Adrenal gland (tissue), 12 donors: ENCODE results near the gene TSN. TPM values are rescaled to one million over a fixed set of nuclear protein-coding genes. Genes with fewer than 3 reads are reported as not detected.

ENCODE experiments used
- DNase-seq, 7 donors: peaks; one replicate each; pipeline ENCODE4 v3.0.0-alpha.2; 2019 to 2020
- H3K27ac ChIP-seq, 5 donors: fragments of 200-600 bp; sonication (generic) in 4 of 5; 1 replicate in 3 of 5; 2 replicates in 2 of 5; pipeline versions ENCODE4 v1.5.1 to v1.8.0; 2016 to 2020; ENCODE audit warnings: mild to moderate bottlenecking in 1 of 5
- H3K27me3 ChIP-seq: fragments of 200-600 bp; 2 replicates; pipeline ENCODE4 v1.8.0; 2021
- H3K36me3 ChIP-seq, 2 donors: fragments of 200-600 bp; replicated peaks in 1 of 2; 1 replicate in 1 of 2; 2 replicates in 1 of 2; pipeline versions ENCODE4 v1.5.1 to v1.8.0; 2018 to 2022
- H3K4me1 ChIP-seq, 2 donors: fragments of 200-600 bp; replicated peaks in 1 of 2; 1 replicate in 1 of 2; 2 replicates in 1 of 2; pipeline versions ENCODE4 v1.5.1 to v1.8.0; 2018 to 2021
- H3K4me3 ChIP-seq, 4 donors: fragments of 200-600 bp; sonication (generic) in 3 of 4; one replicate each; pipeline ENCODE4 v1.5.1; 2016 to 2018
- H3K9me3 ChIP-seq, 3 donors: fragments of 200-600 bp; sonication (generic) in 1 of 3; replicated peaks in 1 of 3; 1 replicate in 2 of 3; 2 replicates in 1 of 3; pipeline versions ENCODE4 v1.5.1 to v1.8.0; 2016 to 2021
- POLR2A ChIP-seq, 2 donors: fragments of 450-650 bp; IDR thresholded peaks; one replicate each; pipeline ENCODE4 v1.6.1; 2017; ENCODE audit warnings: antibody characterized with exemption in 2 of 2, mild to moderate bottlenecking in 2 of 2, moderate library complexity in 1 of 2
- WGBS, 4 donors: extraction: QIAGEN DNeasy Blood & Tissue Kit in 2 of 4; methylation state at CpG; one replicate each; pipeline versions ENCODE4 v1.1.5 to v1.1.7; 2013 to 2017; 5-methylcytosine and 5-hydroxymethylcytosine counted together
- intact Hi-C, 2 donors: fragments of 100-400 bp; cut with DNase I; formaldehyde crosslinking; loops; one replicate each; pipeline versions ENCODE4 v1.14.1 to v1.15.0; 2022 to 2023
- polyA plus RNA-seq, 3 donors: library from polyadenylated mRNA; stranded (reverse); fragments of 200-250 nt in 2 of 3; fragments of 350-450 nt in 1 of 3; fragmentation: Illumina TruSeq in 1 of 3; extraction: RNeasy Lipid Tissue Mini Kit (QIAGEN cat#74804) in 1 of 3; gene quantifications; one replicate each; pipeline ENCODE4 v1.2.3, GENCODE V29; 2013 to 2014
- total RNA-seq, 9 donors: library from RNA; depleted of rRNA in 4 of 9; stranded (reverse); fragments of >200 nt in 4 of 9; fragments of 120-200 nt in 1 of 9; fragmentation: NEBNext Ultra II Directional in 1 of 9; extraction: Animal tissue kit (Norgen Biotek cat#: 25700) in 1 of 9; gene quantifications; one replicate each; pipeline versions ENCODE4 v1.1.0 to v1.2.4, GENCODE V29; 2013 to 2023
- TF ChIP-seq, protein P1 (sequence below), 6 experiments: fragments of 450-650 bp in 4 of 6; fragments of 200-600 bp in 2 of 6; sonication (generic) in 1 of 6; IDR thresholded peaks; 1 replicate in 5 of 6; 2 replicates in 1 of 6; pipeline versions ENCODE4 v1.5.1 to v1.8.0; 2016 to 2021; ENCODE audit warnings: antibody characterized with exemption in 6 of 6, mild to moderate bottlenecking in 2 of 6, moderate library complexity in 1 of 6
- donor health status: healthy with polysubstance abuse.
- donor health status: Bipolar disorder and iron deficiency.
- donor health status: DM: yes; HTN: yes; CAD: no.
- donor health status: DM: no; HTN: no; CAD: no.
- donor health status: DM: no; HTN: no; CAD: no.
- donor health status: DM: yes; HTN: yes; CAD: no.

The TSN gene
- total and polyA plus RNA-seq, 12 donors = 16.3 to 152 (median 47.3) TPM

DNA sequence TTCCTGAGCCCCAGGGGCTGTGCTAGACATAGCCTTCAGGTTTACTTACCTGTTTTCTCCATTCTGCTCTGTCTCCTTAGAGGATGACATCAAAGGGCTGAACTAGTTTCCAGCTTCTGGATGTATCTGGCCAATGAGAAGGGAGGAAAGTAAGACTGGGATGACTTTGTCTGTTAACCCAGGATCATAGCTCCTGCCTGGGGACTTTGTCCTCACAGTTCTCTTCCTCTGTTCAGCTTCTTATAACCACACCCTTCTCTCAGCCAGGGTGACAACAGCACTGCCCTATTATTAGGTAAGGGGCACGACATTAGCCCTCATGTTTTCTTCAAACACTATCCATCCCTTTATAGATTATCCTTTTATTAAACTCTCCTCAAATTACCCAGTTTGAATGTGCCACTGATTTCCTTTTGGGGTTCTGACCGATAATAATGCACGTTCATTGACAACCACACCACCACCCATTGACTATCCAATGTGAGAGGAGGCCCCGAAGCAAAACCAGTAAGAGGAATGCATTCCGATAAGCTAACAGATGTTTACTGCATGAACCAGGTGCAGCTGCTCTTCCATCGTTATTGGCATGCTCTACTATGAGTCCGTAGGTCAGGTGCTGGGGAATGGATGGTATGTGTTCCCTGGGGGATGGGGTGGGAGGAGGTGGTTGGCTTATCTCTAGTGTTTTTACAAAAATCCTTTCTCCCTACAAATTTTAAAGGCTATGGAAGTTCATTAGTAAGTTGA is 23.5 kb downstream of the TSN start:
- Histone ChIP-seq H3K4me3 (no peak overlapping the region), H3K4me1 (no peaks in the 10 kb centered on the region), H3K36me3 (no peaks in the 10 kb centered on the region), H3K27ac (no peak overlapping the region), H3K27me3 (no peaks in the 10 kb centered on the region), H3K9me3 (no peaks in the 10 kb centered on the region)
- no peak for TF ChIP-seq POLR2A (IDR thresholded peaks at IDR 0.05)
- TF ChIP-seq, protein P1, sequence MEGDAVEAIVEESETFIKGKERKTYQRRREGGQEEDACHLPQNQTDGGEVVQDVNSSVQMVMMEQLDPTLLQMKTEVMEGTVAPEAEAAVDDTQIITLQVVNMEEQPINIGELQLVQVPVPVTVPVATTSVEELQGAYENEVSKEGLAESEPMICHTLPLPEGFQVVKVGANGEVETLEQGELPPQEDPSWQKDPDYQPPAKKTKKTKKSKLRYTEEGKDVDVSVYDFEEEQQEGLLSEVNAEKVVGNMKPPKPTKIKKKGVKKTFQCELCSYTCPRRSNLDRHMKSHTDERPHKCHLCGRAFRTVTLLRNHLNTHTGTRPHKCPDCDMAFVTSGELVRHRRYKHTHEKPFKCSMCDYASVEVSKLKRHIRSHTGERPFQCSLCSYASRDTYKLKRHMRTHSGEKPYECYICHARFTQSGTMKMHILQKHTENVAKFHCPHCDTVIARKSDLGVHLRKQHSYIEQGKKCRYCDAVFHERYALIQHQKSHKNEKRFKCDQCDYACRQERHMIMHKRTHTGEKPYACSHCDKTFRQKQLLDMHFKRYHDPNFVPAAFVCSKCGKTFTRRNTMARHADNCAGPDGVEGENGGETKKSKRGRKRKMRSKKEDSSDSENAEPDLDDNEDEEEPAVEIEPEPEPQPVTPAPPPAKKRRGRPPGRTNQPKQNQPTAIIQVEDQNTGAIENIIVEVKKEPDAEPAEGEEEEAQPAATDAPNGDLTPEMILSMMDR (IDR thresholded peaks at IDR 0.05) = no peak
- WGBS, 4 donors = 63 to 72% (median 66%) methylated on average over 7 of the region's 7 CpGs
- intact Hi-C loops = no loop called here
- no peak for DNase-seq

DNA sequence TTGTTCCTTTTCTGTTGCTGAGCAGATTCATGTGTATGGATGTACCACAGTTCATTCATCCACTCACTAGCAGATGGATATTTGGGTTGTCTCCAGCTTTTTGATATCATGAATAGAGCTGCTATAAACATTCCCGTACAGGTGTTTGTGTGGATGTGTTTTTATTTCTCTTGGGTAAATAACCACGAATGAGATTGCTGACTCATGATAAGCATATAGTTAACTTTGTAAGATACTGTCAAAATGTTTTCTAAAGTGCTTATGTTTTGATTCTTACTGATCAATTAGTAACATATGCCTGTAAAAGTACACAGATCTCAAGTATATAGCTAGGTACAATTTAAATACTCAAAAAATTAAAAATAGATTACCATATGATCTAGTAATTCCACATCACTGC is 27.7 kb downstream of the TSN start:
- 54 to 75% (median 63%) methylated on average over 2 of the region's 2 CpGs for WGBS, 4 donors
- Histone ChIP-seq H3K27me3 (no peaks in the 10 kb centered on the region), H3K27ac (no peak overlapping the region), H3K9me3 (no peaks in the 10 kb centered on the region), H3K4me3 (no peak overlapping the region), H3K4me1 (no peaks in the 10 kb centered on the region), H3K36me3 (no peaks in the 10 kb centered on the region)
- intact Hi-C loops = no loop called here
- TF ChIP-seq POLR2A (IDR thresholded peaks at IDR 0.05) = no peak
- TF ChIP-seq, protein P1 (IDR thresholded peaks at IDR 0.05) = no peak
- no peak for DNase-seq

DNA sequence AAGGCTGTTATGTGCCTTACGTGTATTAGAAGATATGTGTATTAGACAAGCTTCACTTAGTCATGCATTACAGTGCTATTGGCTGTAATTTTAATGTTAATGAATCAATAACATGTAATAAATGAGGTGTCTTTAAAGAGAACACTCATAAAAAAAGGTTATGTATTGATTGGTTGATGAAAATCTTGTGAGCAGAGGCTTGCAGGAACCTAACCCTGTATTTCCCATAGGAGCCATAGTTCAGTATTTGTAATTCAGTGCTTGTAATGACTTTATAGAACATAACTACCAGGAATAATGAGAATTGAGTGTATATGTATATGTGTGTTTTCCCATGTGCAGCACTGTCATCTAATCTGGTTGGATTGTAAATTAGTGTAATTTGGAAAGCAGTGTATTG is 33.2 kb downstream of the TSN start:
- no peaks in the 10 kb centered on the region for H3K27me3 ChIP-seq
- TF ChIP-seq, protein P1 (IDR thresholded peaks at IDR 0.05) = no peak
- no peak for TF ChIP-seq POLR2A (IDR thresholded peaks at IDR 0.05)
- H3K4me3 ChIP-seq = no peak overlapping the region
- H3K27ac ChIP-seq = no peak overlapping the region
- WGBS, 4 donors = 93 to 100% (median 99%) methylated on average over 1 of the region's 1 CpG
- H3K36me3 ChIP-seq = no peaks in the 10 kb centered on the region
- H3K9me3 ChIP-seq = no peaks in the 10 kb centered on the region
- intact Hi-C loops = no loop called here
- DNase-seq = no peak
- no peaks in the 10 kb centered on the region for H3K4me1 ChIP-seq

DNA sequence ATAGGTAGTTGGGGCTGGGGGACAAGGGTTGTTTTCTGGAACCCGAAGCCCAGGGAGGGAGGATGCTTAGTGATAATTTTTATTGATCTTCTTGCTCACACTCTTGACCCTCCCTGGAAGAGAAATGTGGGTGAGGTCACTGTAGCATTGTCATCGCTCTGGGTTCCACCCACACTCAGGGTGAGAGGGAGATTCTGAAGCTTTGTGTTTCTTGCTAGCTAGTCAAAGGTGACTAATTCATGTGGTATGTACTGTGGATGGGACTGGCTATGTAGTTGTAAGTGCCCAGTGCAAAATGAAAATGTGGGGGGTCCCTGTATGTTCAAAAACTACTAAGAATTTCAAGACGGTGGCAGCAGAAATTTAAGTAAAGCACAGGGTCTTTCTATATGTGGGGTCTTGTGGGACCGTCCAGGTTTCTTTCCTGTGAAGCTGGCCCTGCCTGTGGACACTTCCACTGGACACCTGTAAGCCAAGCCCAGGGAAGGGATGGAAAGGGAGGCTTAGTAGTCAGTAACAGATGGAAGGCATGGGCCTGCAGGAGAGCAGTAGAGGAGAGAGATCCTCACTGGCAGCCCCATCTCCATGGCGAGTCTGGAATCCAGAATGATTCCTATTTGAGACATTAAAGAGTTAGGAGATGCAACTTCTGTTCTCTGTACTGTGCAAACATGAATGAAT is 35.0 kb downstream of the TSN start:
- TF ChIP-seq POLR2A (IDR thresholded peaks at IDR 0.05) = no peak
- TF ChIP-seq, protein P1 (IDR thresholded peaks at IDR 0.05) = no peak
- no peak overlapping the region for H3K27ac ChIP-seq
- no peaks in the 10 kb centered on the region for H3K27me3 ChIP-seq
- 63 to 71% (median 71%) methylated on average over 5 of the region's 5 CpGs for WGBS, 4 donors
- no peaks in the 10 kb centered on the region for H3K9me3 ChIP-seq
- H3K4me3 ChIP-seq = no peak overlapping the region
- no peaks in the 10 kb centered on the region for H3K4me1 ChIP-seq
- H3K36me3 ChIP-seq = no peaks in the 10 kb centered on the region
- intact Hi-C loops = no loop called here
- DNase-seq = no peak
